HEK293T (cell line): ENCODE measurements around the gene CALN1.
"Not testable (repeated sequence)": the region's sequence is repeated elsewhere in the genome, so short reads cannot be mapped to it uniquely, and the experiment has no call there.

Experiments
- CTCF ChIA-PET: fragments of 350-600 bp; formaldehyde crosslinking; extraction: SDS; loops from one replicate; lab custom pipeline; 2021; ENCODE audit warnings: antibody characterized with exemption, inconsistent platforms; lab: Yijun Ruan, JAX
- POLR2A ChIA-PET: fragments of 350-600 bp; formaldehyde crosslinking; extraction: SDS; loops from one replicate; lab custom pipeline; 2020; ENCODE audit warnings: antibody characterized with exemption, inconsistent platforms; lab: Yijun Ruan, JAX
- DNase-seq: peaks from one replicate; pipeline ENCODE4 v3.0.0; 2012; ENCODE audit warnings: mixed read lengths; ENCODE audit errors: extremely low spot score
- ARNT ChIP-seq: fragments of 450-650 bp; IDR thresholded peaks from 2 replicates; pipeline ENCODE4 v1.6.1; 2017; ENCODE audit warnings: mild to moderate bottlenecking
- BHLHE40 ChIP-seq: fragments of 450-650 bp; IDR thresholded peaks from 2 replicates; pipeline ENCODE4 v1.6.1; 2016; ENCODE audit warnings: mild to moderate bottlenecking, moderate library complexity, borderline replicate concordance
- CTBP1 ChIP-seq: fragments of 450-650 bp; IDR thresholded peaks from 2 replicates; pipeline ENCODE4 v1.6.1; 2016; ENCODE audit warnings: borderline replicate concordance
- ELF4 ChIP-seq: fragments of 450-650 bp; IDR thresholded peaks from 2 replicates; pipeline ENCODE4 v1.6.1; 2017; ENCODE audit warnings: antibody characterized with exemption
- FOXA1 ChIP-seq: fragments of 450-650 bp; IDR thresholded peaks from 2 replicates; pipeline ENCODE4 v1.6.1; 2016; ENCODE audit warnings: mild to moderate bottlenecking
- FOXK2 ChIP-seq: fragments of 450-650 bp; IDR thresholded peaks from 2 replicates; pipeline ENCODE4 v1.6.1; 2016; ENCODE audit warnings: mild to moderate bottlenecking
- FOXM1 ChIP-seq: fragments of 450-650 bp; IDR thresholded peaks from 2 replicates; pipeline ENCODE4 v1.6.1; 2017; ENCODE audit warnings: mild to moderate bottlenecking, borderline replicate concordance
- HDGF ChIP-seq: fragments of 450-650 bp; IDR thresholded peaks from 2 replicates; pipeline ENCODE4 v1.6.1; 2017; ENCODE audit warnings: antibody characterized with exemption, borderline replicate concordance
- L3MBTL2 ChIP-seq: fragments of 450-650 bp; conservative IDR thresholded peaks from 2 replicates; pipeline ENCODE4 v1.6.1; 2016; ENCODE audit warnings: mild to moderate bottlenecking
- LEF1 ChIP-seq: fragments of 450-650 bp; IDR thresholded peaks from 2 replicates; pipeline ENCODE4 v1.6.1; 2017; ENCODE audit warnings: mild to moderate bottlenecking, borderline replicate concordance
- NFRKB ChIP-seq: fragments of 450-650 bp; IDR thresholded peaks from 2 replicates; pipeline ENCODE4 v1.6.1; 2016; ENCODE audit warnings: mild to moderate bottlenecking, moderate library complexity
- SP1 ChIP-seq: fragments of 450-650 bp; IDR thresholded peaks from 2 replicates; pipeline ENCODE4 v1.6.1; 2017
- SUZ12 ChIP-seq: fragments of 450-650 bp; IDR thresholded peaks from 2 replicates; pipeline ENCODE4 v1.6.1; 2016; ENCODE audit warnings: mild to moderate bottlenecking
- TARDBP ChIP-seq: fragments of 450-650 bp; IDR thresholded peaks from 2 replicates; pipeline ENCODE4 v1.6.1; 2016
- ZNF384 ChIP-seq: fragments of 450-650 bp; IDR thresholded peaks from 2 replicates; pipeline ENCODE4 v1.6.1; 2016
- TF ChIP-seq, protein P1 (sequence below): fragments of 450-650 bp; IDR thresholded peaks from 2 replicates; pipeline ENCODE4 v1.6.1; 2016

The CALN1 gene

GRCh38 chr7:72412121-72412618 is at the start of gene CALN1:
TSS of gene CALN1 (minus strand) at chr7:72412338.
- POLR2A ChIA-PET, DNase-seq: not testable (repeated sequence)
- CTCF ChIA-PET = interaction anchor here (0.6 kb wide), 1 partner anchor 1240 kb away, joined by 3 read pairs; no protein-coding TSS in a partner anchor

GRCh38 chr7:72453471-72453870 is 41.3 kb upstream of the CALN1 start:
- POLR2A ChIA-PET = no interaction called here
- no peak for DNase-seq
- CTCF ChIA-PET = no interaction called here
- TF ChIP-seq ZNF384 (no peak), SUZ12 (no peak), BHLHE40 (no peak), ARNT (no peak), L3MBTL2 (no peak), TARDBP (no peak), FOXK2 (no peak), LEF1 (no peak)

DNA sequence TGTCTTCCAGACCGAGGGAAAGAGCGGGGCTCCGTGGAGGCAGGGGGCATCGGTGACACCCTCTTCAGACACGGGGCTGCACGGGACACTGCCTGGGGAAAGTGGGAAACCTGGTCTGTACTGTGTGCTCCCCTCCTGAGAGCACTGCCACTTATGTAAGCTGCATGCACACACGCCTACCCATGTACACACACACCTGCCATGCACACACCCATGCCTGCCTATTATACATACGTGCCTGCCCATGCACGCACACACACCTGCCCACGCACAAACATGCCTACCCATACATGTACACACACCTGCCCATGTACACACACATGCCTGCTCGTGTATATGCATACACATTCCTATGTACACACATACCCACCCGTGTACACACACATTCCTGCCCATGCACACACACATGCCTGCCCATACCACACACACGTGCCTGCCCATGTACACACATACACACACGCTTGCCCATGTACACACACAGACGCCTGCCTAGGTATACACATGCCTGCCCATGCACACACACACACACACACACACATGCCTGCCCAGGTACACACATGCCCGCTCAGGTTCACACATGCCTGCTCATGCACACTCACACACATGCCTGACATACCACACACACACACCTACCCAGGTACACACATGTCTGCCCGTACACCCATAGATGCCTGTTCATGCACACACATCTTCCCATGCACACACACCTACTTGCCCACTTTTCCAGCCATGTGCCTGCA is 35.5 kb upstream of the CALN1 start:
- TF ChIP-seq TARDBP = no peak
- TF ChIP-seq ARNT = no peak
- TF ChIP-seq CTBP1 = no peak
- no peak for TF ChIP-seq SUZ12
- no peak for TF ChIP-seq FOXK2
- no peak for TF ChIP-seq SP1
- no peak for TF ChIP-seq L3MBTL2
- no peak for TF ChIP-seq FOXM1
- no peak for TF ChIP-seq LEF1
- ChIA-PET CTCF (no interaction called here), POLR2A (no interaction called here)
- no peak for DNase-seq

GRCh38 chr7:72446591-72447462 is 34.7 kb upstream of the CALN1 start:
- TF ChIP-seq ARNT = no peak
- no peak for TF ChIP-seq LEF1
- no peak for TF ChIP-seq L3MBTL2
- TF ChIP-seq FOXA1 = no peak
- no peak for TF ChIP-seq FOXK2
- TF ChIP-seq, protein P1, sequence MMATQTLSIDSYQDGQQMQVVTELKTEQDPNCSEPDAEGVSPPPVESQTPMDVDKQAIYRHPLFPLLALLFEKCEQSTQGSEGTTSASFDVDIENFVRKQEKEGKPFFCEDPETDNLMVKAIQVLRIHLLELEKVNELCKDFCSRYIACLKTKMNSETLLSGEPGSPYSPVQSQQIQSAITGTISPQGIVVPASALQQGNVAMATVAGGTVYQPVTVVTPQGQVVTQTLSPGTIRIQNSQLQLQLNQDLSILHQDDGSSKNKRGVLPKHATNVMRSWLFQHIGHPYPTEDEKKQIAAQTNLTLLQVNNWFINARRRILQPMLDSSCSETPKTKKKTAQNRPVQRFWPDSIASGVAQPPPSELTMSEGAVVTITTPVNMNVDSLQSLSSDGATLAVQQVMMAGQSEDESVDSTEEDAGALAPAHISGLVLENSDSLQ = no peak
- no peak for TF ChIP-seq BHLHE40
- no peak for TF ChIP-seq ELF4
- no peak for TF ChIP-seq ZNF384
- no peak for TF ChIP-seq CTBP1
- no peak for TF ChIP-seq NFRKB
- no peak for TF ChIP-seq FOXM1
- no peak for TF ChIP-seq SP1
- TF ChIP-seq TARDBP = no peak
- TF ChIP-seq HDGF = no peak
- no peak for TF ChIP-seq SUZ12
- DNase-seq = no peak
- POLR2A ChIA-PET = no interaction called here
- CTCF ChIA-PET = no interaction called here

- POLR2A ChIA-PET = no interaction called here
- TF ChIP-seq LEF1 (no peak), ZNF384 (no peak), HDGF (no peak), NFRKB (no peak), L3MBTL2 (no peak), ARNT (no peak), FOXK2 (no peak), TARDBP (no peak), CTBP1 (no peak), FOXA1 (no peak)
- TF ChIP-seq, protein P1 = no peak
- CTCF ChIA-PET = no interaction called here
- DNase-seq = no peak
Observed at GRCh38 chr7:72446131-72446530, 34.0 kb upstream of the CALN1 start.

DNA sequence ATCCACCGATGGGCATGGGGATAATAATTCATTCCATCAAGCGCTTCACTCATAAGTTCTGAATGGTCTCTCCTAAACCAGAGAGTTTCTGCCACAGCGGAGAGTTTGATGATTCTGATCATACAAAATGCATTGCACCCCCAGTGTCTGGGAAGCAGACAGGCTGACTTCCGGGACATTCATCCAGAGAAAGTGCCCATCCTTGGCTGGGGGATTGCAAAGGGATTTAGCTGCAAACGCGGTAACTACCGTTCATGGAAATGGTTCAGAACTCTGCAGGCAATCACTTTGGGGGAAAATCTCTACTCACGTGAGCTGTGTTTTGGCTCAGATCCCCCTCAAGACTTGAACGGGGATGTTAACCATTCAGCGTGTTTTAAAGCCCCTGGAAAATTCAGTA is 33.4 kb upstream of the CALN1 start:
- POLR2A ChIA-PET = no interaction called here
- CTCF ChIA-PET = no interaction called here
- no peak for DNase-seq
- TF ChIP-seq, protein P1 = no peak
- TF ChIP-seq ARNT (no peak), FOXK2 (no peak), LEF1 (no peak), L3MBTL2 (no peak), FOXA1 (no peak), SUZ12 (no peak), TARDBP (no peak), FOXM1 (no peak), NFRKB (no peak), ELF4 (no peak), BHLHE40 (no peak), HDGF (no peak), ZNF384 (no peak), SP1 (no peak), CTBP1 (no peak)
